MCF 10A (cell line): ENCODE measurements around the gene PLPP3. TPM values are rescaled to one million over a fixed set of nuclear protein-coding genes. Genes with fewer than 3 reads are reported as not detected.

Experiments
- BruUV-seq: library from RNA; stranded (reverse); fragments of 400-500 nt; replicated peaks from 2 replicates; lab custom pipeline; 2021; lab: Mats Ljungman, UMichigan
- CTCF ChIA-PET: fragments of 300-600 bp; sonication (Branson Sonifier 250); formaldehyde crosslinking; extraction: SDS; loops from one replicate; lab custom pipeline; 2021; ENCODE audit warnings: antibody characterized with exemption, inconsistent platforms; lab: Yijun Ruan, JAX
- POLR2A ChIA-PET: fragments of 300-600, 350-650 bp; sonication (Branson Sonifier 250); formaldehyde crosslinking; extraction: SDS; loops from one replicate; lab custom pipeline; 2020; ENCODE audit warnings: antibody characterized with exemption, inconsistent platforms; lab: Yijun Ruan, JAX
- DNase-seq: peaks from one replicate; pipeline ENCODE4 v3.0.0-alpha.2; 2018; ENCODE audit not compliant: unreplicated experiment
- H3K27ac Mint-ChIP-seq: one replicate; pipeline ENCODE4 v1.8.0; 2022; ENCODE audit warnings: mild to moderate bottlenecking, low read depth, mixed read lengths; ENCODE audit not compliant: unreplicated experiment
- H3K27me3 Mint-ChIP-seq: one replicate; pipeline ENCODE4 v1.8.0; 2022; ENCODE audit warnings: mixed read lengths; ENCODE audit not compliant: insufficient read depth, unreplicated experiment
- H3K36me3 Mint-ChIP-seq: one replicate; pipeline ENCODE4 v1.8.0; 2022; ENCODE audit warnings: mild to moderate bottlenecking, moderate library complexity, mixed read lengths; ENCODE audit not compliant: insufficient read depth, unreplicated experiment
- H3K4me1 Mint-ChIP-seq: one replicate; pipeline ENCODE4 v1.8.0; 2022; ENCODE audit warnings: mixed read lengths; ENCODE audit not compliant: insufficient read depth, unreplicated experiment
- H3K4me3 Mint-ChIP-seq: one replicate; pipeline ENCODE4 v1.8.0; 2022; ENCODE audit warnings: mild to moderate bottlenecking, moderate library complexity, mixed read lengths; ENCODE audit not compliant: unreplicated experiment
- H3K9me3 Mint-ChIP-seq: one replicate; pipeline ENCODE4 v1.8.0; 2022; ENCODE audit warnings: mixed read lengths; ENCODE audit not compliant: unreplicated experiment
- CTCF ChIP-seq: fragments of 200-600 bp; IDR thresholded peaks from one replicate; pipeline ENCODE4 v1.8.0; 2022; ENCODE audit warnings: antibody characterized with exemption, mild to moderate bottlenecking; ENCODE audit not compliant: unreplicated experiment
- intact Hi-C: fragments of 100-400 bp; cut with micrococcal nuclease; formaldehyde crosslinking; loops from 2 replicates; pipeline ENCODE4 v1.14.1; 2022
- total RNA-seq: library from RNA; stranded (reverse); gene quantifications from 2 replicates; pipeline ENCODE4 v1.2.3, GENCODE V29; 2022

The PLPP3 gene
- total RNA-seq, 1 experiment from 2014 or later: 0.84 TPM

DNA sequence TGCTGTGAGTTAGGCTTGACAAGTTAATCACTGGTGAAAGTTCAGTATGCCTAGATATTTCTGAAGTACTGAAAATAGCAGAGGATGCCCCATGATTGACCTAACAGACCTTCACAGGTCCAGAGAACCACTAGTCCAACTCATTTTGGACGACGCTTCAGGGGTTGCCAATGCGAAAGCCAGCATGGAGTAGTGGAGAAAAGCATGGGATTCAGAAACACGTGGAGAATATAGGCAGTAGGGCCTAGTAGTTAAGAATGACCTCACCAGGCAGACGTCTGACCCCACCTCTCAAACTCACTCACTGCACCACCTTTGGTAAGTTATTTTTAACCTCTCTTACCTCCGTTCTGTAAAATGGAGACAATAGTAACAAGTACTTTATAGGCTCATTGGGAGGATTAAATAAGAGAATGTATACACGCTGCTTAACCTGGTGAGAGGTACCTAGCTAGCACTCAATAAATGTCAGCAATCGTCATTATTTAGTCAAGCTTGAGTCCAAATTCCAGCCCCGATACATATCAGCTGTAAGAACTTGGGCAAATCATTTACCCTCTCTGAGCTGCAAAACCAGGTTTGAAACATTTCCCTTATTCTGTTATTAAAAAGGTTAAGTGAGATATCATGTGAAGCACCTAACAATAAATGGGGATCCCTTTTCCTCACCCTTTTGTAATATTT lies 13.2 kb downstream of the PLPP3 start:
- intact Hi-C loops: no loop called here
- TF ChIP-seq CTCF: no peak
- H3K4me3 Mint-ChIP-seq: no peak overlapping the region
- H3K27me3 Mint-ChIP-seq: no peaks in the 10 kb centered on the region
- BruUV-seq: no TSS peak
- POLR2A ChIA-PET: interaction anchor here (0.5 kb wide), 1 partner anchor 1190 kb away, joined by 3 read pairs; no protein-coding TSS in a partner anchor
- DNase-seq: no peak
- H3K27ac Mint-ChIP-seq: no peak overlapping the region
- CTCF ChIA-PET: no interaction called here
- peaks cover 6% of the 10 kb centered on the region for H3K4me1 Mint-ChIP-seq
- no peaks in the 10 kb centered on the region for H3K36me3 Mint-ChIP-seq
- H3K9me3 Mint-ChIP-seq: no peaks in the 10 kb centered on the region

DNA sequence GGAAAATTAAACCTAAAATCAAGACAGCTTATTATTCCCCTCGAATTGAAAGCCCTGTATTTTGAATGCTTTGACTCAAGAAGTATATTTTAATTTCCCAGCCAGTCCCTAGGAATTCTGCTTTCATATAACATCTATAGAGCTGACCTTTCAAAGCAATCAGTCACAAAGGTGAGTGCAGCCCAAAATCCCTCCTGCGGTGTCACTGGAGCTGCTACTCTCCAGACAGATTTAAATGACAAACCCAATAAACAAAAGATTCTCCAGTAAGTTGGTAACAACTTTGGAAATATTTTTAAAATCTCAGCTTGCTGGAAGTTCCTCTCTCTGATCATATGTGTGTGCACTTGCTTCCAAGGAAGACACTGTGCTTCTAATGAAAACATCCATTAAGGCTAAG lies 14.7 kb downstream of the PLPP3 start:
- POLR2A ChIA-PET: interaction anchor here (1.2 kb wide), 1 partner anchor 10 kb away, joined by 3 read pairs; no protein-coding TSS in a partner anchor
- no peaks in the 10 kb centered on the region for H3K27me3 Mint-ChIP-seq

DNA sequence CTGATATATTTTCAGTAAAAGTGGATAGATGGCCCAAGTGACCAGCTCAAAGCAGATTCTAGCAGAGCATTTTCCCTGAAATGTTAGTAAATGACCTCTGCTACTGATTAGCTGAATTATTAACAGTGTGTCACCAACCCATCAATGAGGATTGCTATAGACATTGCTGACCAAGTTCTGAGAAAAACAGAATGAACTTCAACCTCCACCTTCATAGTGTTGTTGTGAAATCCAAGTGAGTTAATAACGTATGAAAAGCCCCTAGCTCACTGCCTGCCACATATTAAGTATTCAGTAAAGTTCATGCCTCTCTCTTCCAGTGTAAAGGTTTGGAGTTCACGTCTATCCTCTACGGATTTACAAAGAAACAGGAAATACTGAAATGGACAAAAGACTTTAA lies 15.8 kb downstream of the PLPP3 start:
- POLR2A ChIA-PET: no interaction called here
- Mint-ChIP-seq H3K4me3 (no peak overlapping the region), H3K27ac (no peak overlapping the region)

More for the DNA sequence above, 14.7 kb downstream of the PLPP3 start:
- H3K27ac Mint-ChIP-seq: no peak overlapping the region
- H3K4me3 Mint-ChIP-seq: no peak overlapping the region
- DNase-seq: no peak
- no peaks in the 10 kb centered on the region for H3K9me3 Mint-ChIP-seq
- peaks cover 3% of the 10 kb centered on the region for H3K4me1 Mint-ChIP-seq
- intact Hi-C loops: no loop called here
- no TSS peak for BruUV-seq
- CTCF ChIA-PET: interaction anchor here (0.7 to 2.0 kb wide), 4 partner anchors 12 to 1189 kb away, joined by 3 to 9 read pairs (median 5); partner anchors contain the start of gene PLPP3
- no peaks in the 10 kb centered on the region for H3K36me3 Mint-ChIP-seq
- TF ChIP-seq CTCF: no peak

More for the DNA sequence above, 15.8 kb downstream of the PLPP3 start:
- Mint-ChIP-seq H3K4me1 (no peaks in the 10 kb centered on the region), H3K27me3 (no peaks in the 10 kb centered on the region), H3K36me3 (no peaks in the 10 kb centered on the region), H3K9me3 (no peaks in the 10 kb centered on the region)
- intact Hi-C loops: no loop called here
- no peak for DNase-seq
- CTCF ChIA-PET: interaction anchor here (0.6 to 2.0 kb wide), 4 partner anchors 10 to 307 kb away, joined by 3 to 9 read pairs (median 4); no protein-coding TSS in a partner anchor
- no TSS peak for BruUV-seq
- TF ChIP-seq CTCF: no peak
